Activated CD8-positive, alpha-beta T cell treated with anti-CD3 and anti-CD28 coated beads for 36 hours (primary cell): ENCODE measurements around the gene DPYD. TPM values are rescaled to one million over a fixed set of nuclear protein-coding genes. Genes with fewer than 3 reads are reported as not detected.

Experiments used
- ATAC-seq: fragments of 200-7000 bp; cut with Tn5 transposase; one replicate; pipeline ENCODE4 v1.10.0; 2021; ENCODE audit warnings: mild to moderate bottlenecking, moderate library complexity
- CTCF ChIA-PET: fragments of 350-600 bp; sonication (Branson Sonifier 250); formaldehyde crosslinking; loops from one replicate; lab custom pipeline; 2021; ENCODE audit warnings: antibody characterized with exemption; lab: Charles Lee
- POLR2A ChIA-PET: fragments of 350-600 bp; sonication (Branson Sonifier 250); formaldehyde crosslinking; loops from one replicate; lab custom pipeline; 2021; ENCODE audit warnings: antibody characterized with exemption; lab: Charles Lee
- DNase-seq: peaks from one replicate; pipeline ENCODE4 v3.0.0-alpha.2; 2020
- H3K27ac Mint-ChIP-seq: one replicate; pipeline ENCODE4 v1.8.0; 2021; ENCODE audit warnings: mild to moderate bottlenecking, mixed read lengths
- H3K27me3 Mint-ChIP-seq: one replicate; pipeline ENCODE4 v1.8.0; 2021; ENCODE audit warnings: mixed read lengths
- H3K36me3 Mint-ChIP-seq: one replicate; pipeline ENCODE4 v1.8.0; 2021; ENCODE audit warnings: low read depth, mixed read lengths
- H3K4me1 Mint-ChIP-seq: one replicate; pipeline ENCODE4 v1.8.0; 2021; ENCODE audit warnings: low read depth, mixed read lengths
- H3K4me3 Mint-ChIP-seq: one replicate; pipeline ENCODE4 v1.8.0; 2021; ENCODE audit warnings: mild to moderate bottlenecking, moderate library complexity, mixed read lengths
- H3K9me3 Mint-ChIP-seq: one replicate; pipeline ENCODE4 v1.8.0; 2021; ENCODE audit warnings: mixed read lengths
- CTCF ChIP-seq: fragments of 200-600 bp; IDR thresholded peaks from one replicate; pipeline ENCODE4 v1.8.0; 2022; ENCODE audit warnings: antibody characterized with exemption, mild to moderate bottlenecking
- intact Hi-C: fragments of 100-400 bp; cut with micrococcal nuclease; formaldehyde crosslinking; loops from one replicate; pipeline ENCODE4 v1.10.0; 2022
- total RNA-seq, 2 experiments: library from RNA; stranded (reverse); gene quantifications; one replicate each; pipeline ENCODE4 v1.2.3, GENCODE V29; 2021

DPYD gene
- total RNA-seq, 2 experiments from 2014 or later: 10.7 to 10.8 TPM

GRCh38 chr1:97500760-97501159 lies 420.1 kb downstream of the DPYD start:
- no peaks in the 10 kb centered on the region for H3K27me3 Mint-ChIP-seq
- no peak for ATAC-seq
- intact Hi-C loops: no loop called here
- POLR2A ChIA-PET: no interaction called here
- peaks cover 2% of the 10 kb centered on the region for H3K36me3 Mint-ChIP-seq
- H3K27ac Mint-ChIP-seq: no peak overlapping the region
- no peak for DNase-seq
- no peak for TF ChIP-seq CTCF
- H3K4me1 Mint-ChIP-seq: peaks cover 3% of the 10 kb centered on the region
- H3K4me3 Mint-ChIP-seq: no peak overlapping the region
- CTCF ChIA-PET: no interaction called here
- no peaks in the 10 kb centered on the region for H3K9me3 Mint-ChIP-seq

GRCh38 chr1:97499667-97500066 lies 421.2 kb downstream of the DPYD start:
- POLR2A ChIA-PET: no interaction called here
- TF ChIP-seq CTCF: no peak
- DNase-seq (no peak), ATAC-seq (no peak)
- Mint-ChIP-seq H3K27ac (no peak overlapping the region), H3K27me3 (no peaks in the 10 kb centered on the region), H3K4me1 (no peaks in the 10 kb centered on the region), H3K4me3 (no peak overlapping the region), H3K36me3 (peaks cover 2% of the 10 kb centered on the region), H3K9me3 (no peaks in the 10 kb centered on the region)
- CTCF ChIA-PET: no interaction called here
- intact Hi-C loops: no loop called here

- Mint-ChIP-seq H3K36me3 (no peaks in the 10 kb centered on the region), H3K4me1 (no peaks in the 10 kb centered on the region), H3K9me3 (no peaks in the 10 kb centered on the region), H3K27ac (no peak overlapping the region), H3K27me3 (no peaks in the 10 kb centered on the region), H3K4me3 (no peak overlapping the region)
- ChIA-PET CTCF (no interaction called here), POLR2A (no interaction called here)
- intact Hi-C loops: no loop called here
- ATAC-seq: no peak
- no peak for TF ChIP-seq CTCF
- no peak for DNase-seq
These were observed 431.0 kb downstream of the DPYD start for GRCh38 chr1:97489834-97490233.

GRCh38 chr1:97488530-97488929 lies 432.3 kb downstream of the DPYD start:
- Mint-ChIP-seq H3K9me3 (no peaks in the 10 kb centered on the region), H3K4me3 (no peak overlapping the region), H3K27me3 (no peaks in the 10 kb centered on the region), H3K27ac (no peak overlapping the region), H3K36me3 (no peaks in the 10 kb centered on the region), H3K4me1 (no peaks in the 10 kb centered on the region)
- intact Hi-C loops: no loop called here
- POLR2A ChIA-PET: no interaction called here
- TF ChIP-seq CTCF: no peak
- ATAC-seq: no peak
- CTCF ChIA-PET: no interaction called here
- DNase-seq: no peak

- DNase-seq (no peak), ATAC-seq (no peak)
- no peaks in the 10 kb centered on the region for H3K27me3 Mint-ChIP-seq
- H3K9me3 Mint-ChIP-seq: no peaks in the 10 kb centered on the region
- H3K4me1 Mint-ChIP-seq: no peaks in the 10 kb centered on the region
- peaks cover 9% of the 10 kb centered on the region for H3K36me3 Mint-ChIP-seq
- no peak overlapping the region for H3K4me3 Mint-ChIP-seq
- intact Hi-C loops: no loop called here
- ChIA-PET POLR2A (no interaction called here), CTCF (no interaction called here)
- TF ChIP-seq CTCF: no peak
- H3K27ac Mint-ChIP-seq: no peak overlapping the region
These were observed 438.8 kb downstream of the DPYD start for GRCh38 chr1:97482022-97482421.
